Endothelial cell of umbilical vein (primary cell): Measurements from ENCODE around the gene GRB2. TPM values are rescaled to one million over a fixed set of nuclear protein-coding genes. Genes with fewer than 3 reads are reported as not detected.

Source experiments
- BruUV-seq: library from RNA; stranded (reverse); fragments of 400-500 nt; replicated peaks from 2 replicates; lab custom pipeline; 2021; lab: Mats Ljungman, UMichigan
- CTCF ChIA-PET: fragments of 300-600, 350-600 bp; sonication (Branson Sonifier 250); formaldehyde crosslinking; loops from one replicate; lab custom pipeline; 2021; ENCODE audit warnings: antibody characterized with exemption, inconsistent platforms; lab: Charles Lee
- POLR2A ChIA-PET: fragments of 300-600, 350-600 bp; sonication (Branson Sonifier 250); formaldehyde crosslinking; loops from one replicate; lab custom pipeline; 2021; ENCODE audit warnings: antibody characterized with exemption, inconsistent platforms; lab: Charles Lee
- DNase-seq: peaks from one replicate; pipeline ENCODE4 v3.0.0-alpha.2; 2011; ENCODE audit warnings: low read depth, low spot score
- FAIRE-seq: peaks from 2 replicates; lab custom pipeline; 2011; peaks lifted over from hg19 to GRCh38; lab: Jason Lieb, UNC
- H2AFZ ChIP-seq: 2 replicates; pipeline ENCODE4 v1.6.0; 2012; ENCODE audit warnings: low read depth, low read length, control low read depth, inconsistent platforms
- H3K27ac ChIP-seq: 2 replicates; pipeline ENCODE4 v1.5.1; 2011; ENCODE audit warnings: low read depth, mild to moderate bottlenecking, control low read depth, low read length, moderate library complexity; ENCODE audit not compliant: insufficient read depth
- H3K27me3 ChIP-seq, 2 experiments: 2 replicates each; pipeline versions ENCODE4 v1.6.0 to v1.6.1; 2011; ENCODE audit warnings: low read length in 2 of 2, mixed read lengths in 1 of 2; ENCODE audit not compliant: control insufficient read depth in 2 of 2, insufficient read depth in 2 of 2
- H3K36me3 ChIP-seq, 2 experiments: 2 replicates in 1 of 2; 3 replicates in 1 of 2; pipeline ENCODE4 v1.5.1; 2011; ENCODE audit warnings: low read length in 2 of 2, mild to moderate bottlenecking in 1 of 2, moderate library complexity in 1 of 2; ENCODE audit not compliant: control insufficient read depth in 2 of 2, insufficient read depth in 2 of 2; ENCODE audit errors: extremely low read depth in 1 of 2
- H3K4me1 ChIP-seq: 3 replicates; pipeline ENCODE4 v1.5.1; 2011; ENCODE audit warnings: mild to moderate bottlenecking, low read length; ENCODE audit not compliant: control insufficient read depth, insufficient read depth; ENCODE audit errors: extremely low read depth
- H3K4me2 ChIP-seq: 2 replicates; pipeline ENCODE4 v1.6.1; 2011; ENCODE audit warnings: low read length, control low read depth, mixed read lengths; ENCODE audit not compliant: insufficient read depth
- H3K4me3 ChIP-seq, 3 experiments: fragments of 200-600 bp in 1 of 3; sonication (generic), shearing (Covaris generic) in 1 of 3; replicated peaks in 1 of 3; 2 replicates each; pipeline ENCODE4 v1.5.1; 2011 to 2016; ENCODE audit warnings: control low read depth in 3 of 3, low read length in 3 of 3, mild to moderate bottlenecking in 2 of 3, inconsistent platforms in 1 of 3, low read depth in 1 of 3, moderate library complexity in 1 of 3; ENCODE audit not compliant: insufficient read depth in 1 of 3
- H3K79me2 ChIP-seq: 2 replicates; pipeline ENCODE4 v1.6.0; 2012; ENCODE audit warnings: low read length, inconsistent platforms; ENCODE audit not compliant: control insufficient read depth, insufficient read depth
- H3K9ac ChIP-seq: replicated peaks from 2 replicates; pipeline ENCODE3; 2011; ENCODE audit warnings: low read length, control low read depth; ENCODE audit not compliant: insufficient read depth; ENCODE audit errors: extremely low read depth
- H3K9me1 ChIP-seq: replicated peaks from 3 replicates; pipeline ENCODE4 v1.6.0; 2011; ENCODE audit warnings: mild to moderate bottlenecking, low read length; ENCODE audit not compliant: control insufficient read depth, insufficient read depth; ENCODE audit errors: extremely low read depth
- H3K9me3 ChIP-seq: replicated peaks from 2 replicates; pipeline ENCODE4 v1.5.1; 2012; ENCODE audit warnings: low read length, inconsistent platforms; ENCODE audit not compliant: control insufficient read depth, insufficient read depth
- H4K20me1 ChIP-seq: replicated peaks from 2 replicates; pipeline ENCODE3; 2011; ENCODE audit warnings: mild to moderate bottlenecking, low read length; ENCODE audit not compliant: control insufficient read depth, insufficient read depth; ENCODE audit errors: extremely low read depth
- EZH2 ChIP-seq: IDR thresholded peaks from 2 replicates; pipeline ENCODE4 v1.6.1; 2012; ENCODE audit warnings: borderline replicate concordance, low read depth, mild to moderate bottlenecking, moderate library complexity, low read length, inconsistent platforms; ENCODE audit not compliant: severe bottlenecking
- FOS ChIP-seq: IDR thresholded peaks from 2 replicates; pipeline ENCODE4 v1.6.1; 2011; ENCODE audit warnings: mild to moderate bottlenecking, low read length, moderate library complexity, borderline replicate concordance; ENCODE audit not compliant: insufficient read depth
- GATA2 ChIP-seq: IDR thresholded peaks from 2 replicates; pipeline ENCODE4 v1.7.0; 2011; ENCODE audit warnings: low read depth, mild to moderate bottlenecking, moderate library complexity, mixed read lengths, low read length; ENCODE audit not compliant: insufficient read length, insufficient read depth
- JUN ChIP-seq: IDR thresholded peaks from 2 replicates; pipeline ENCODE4 v1.6.1; 2011; ENCODE audit warnings: borderline replicate concordance, low read depth; ENCODE audit not compliant: insufficient read length, insufficient read depth
- MYC ChIP-seq: IDR thresholded peaks from one replicate; pipeline ENCODE4 v1.6.1; 2011; ENCODE audit warnings: mild to moderate bottlenecking, low read depth, low read length
- POLR2A ChIP-seq: IDR thresholded peaks from 2 replicates; pipeline ENCODE4 v1.6.1; 2012; ENCODE audit warnings: low read depth, mild to moderate bottlenecking, control low read depth, low read length
- POLR2AphosphoS5 ChIP-seq: IDR thresholded peaks from 2 replicates; pipeline ENCODE4 v1.6.1; 2012; ENCODE audit warnings: low read depth, mild to moderate bottlenecking, control low read depth, low read length, moderate library complexity; ENCODE audit not compliant: insufficient read depth
- dilution Hi-C: fragments of 300-500 bp; cut with MboI; formaldehyde crosslinking; loops from one replicate; pipeline ENCODE4 v1.15.0; 2019; ENCODE audit warnings: low sequenced_read_pairs; ENCODE audit not compliant: extremely low pct_ligation_motif_present
- intact Hi-C: fragments of 100-400 bp; cut with micrococcal nuclease; formaldehyde crosslinking; loops from one replicate; pipeline ENCODE4 v1.10.0; 2022
- polyA plus RNA-seq, 4 experiments: library from polyadenylated mRNA; depleted of rRNA in 3 of 4; stranded (reverse) in 3 of 4; unstranded in 1 of 4; fragments of >200 nt; gene quantifications; 2 replicates each; pipeline versions ENCODE4 v1.2.1 to v1.2.3, GENCODE V29; 2011 to 2012; ENCODE audit warnings: missing spikeins in 1 of 4
- total RNA-seq: library from RNA; stranded (reverse); gene quantifications from 2 replicates; pipeline ENCODE4 v1.2.3, GENCODE V29; 2021
- TF ChIP-seq, protein P1 (sequence below): IDR thresholded peaks from 2 replicates; pipeline ENCODE4 v1.6.1; 2011; ENCODE audit not compliant: insufficient read depth, insufficient read length
- TF ChIP-seq, protein P2 (sequence below), 2 donors: IDR thresholded peaks; 1 replicate in 1 of 2; 2 replicates in 1 of 2; pipeline ENCODE4 v1.5.1; 2011; ENCODE audit warnings: low read length in 2 of 2, mild to moderate bottlenecking in 2 of 2, moderate library complexity in 2 of 2, control low read depth in 1 of 2, inconsistent platforms in 1 of 2, low read depth in 1 of 2; ENCODE audit not compliant: insufficient read depth in 1 of 2; ENCODE audit errors: extremely low read depth in 1 of 2

The GRB2 gene
- total and polyA plus RNA-seq, 2 donors (not counting 3 experiments of a cell fraction or from before 2014, with no cell fraction given) = 51.5 to 93.9 TPM

DNA sequence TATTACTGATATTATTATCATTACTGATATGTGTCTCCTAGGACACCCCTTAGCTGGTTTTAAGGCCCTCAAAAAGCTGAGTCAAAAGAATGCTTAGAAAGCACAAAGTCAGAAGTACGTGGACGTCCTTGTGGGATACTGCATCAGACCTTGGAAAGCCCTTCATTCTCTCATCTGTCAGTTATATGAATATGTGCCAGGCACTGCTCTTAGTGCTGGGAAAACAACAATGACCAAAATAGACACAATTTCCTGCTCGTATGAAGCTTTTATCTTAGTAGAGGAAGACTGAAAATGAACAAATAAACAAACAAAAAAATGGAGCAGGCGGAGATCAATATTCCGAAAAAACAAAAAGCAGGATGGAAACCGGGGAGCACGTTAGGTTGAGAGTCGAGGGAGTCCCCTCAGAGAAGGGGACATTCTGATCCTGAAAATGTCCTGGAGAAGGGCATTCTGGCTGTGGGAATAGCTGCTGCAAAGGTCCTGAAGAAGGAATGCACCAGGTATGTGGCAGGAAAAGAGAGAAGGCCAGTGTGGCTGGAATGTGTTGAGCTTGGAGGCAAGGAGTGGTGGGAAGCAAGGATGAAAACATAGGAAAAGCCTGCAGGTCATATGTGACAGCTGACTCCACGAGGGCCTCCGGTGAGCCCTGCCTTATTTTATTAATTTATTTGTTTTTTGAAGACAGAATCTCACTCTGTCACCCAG is 35.4 kb upstream of the GRB2 start:
- dilution Hi-C loops = no loop called here
- no peaks in the 10 kb centered on the region for H3K9me1 ChIP-seq
- no peak overlapping the region for H3K4me3 ChIP-seq
- H3K36me3 ChIP-seq = no peaks in the 10 kb centered on the region
- H4K20me1 ChIP-seq = no peaks in the 10 kb centered on the region
- H3K9ac ChIP-seq = no peak overlapping the region
- H3K4me1 ChIP-seq = peaks cover 9% of the 10 kb centered on the region
- H2AFZ ChIP-seq = no peak overlapping the region
- no peak overlapping the region for H3K27ac ChIP-seq
- no peaks in the 10 kb centered on the region for H3K9me3 ChIP-seq
- ChIA-PET CTCF (interaction anchor here (0.7 to 1.2 kb wide), 3 partner anchors 11 to 327 kb away, joined by 3 to 8 read pairs (median 3); partner anchors contain the start of gene SLC25A19), POLR2A (no interaction called here)
- peaks cover 0 to 1% of the 10 kb centered on the region in 2 experiments for H3K27me3 ChIP-seq
- no peak overlapping the region for H3K4me2 ChIP-seq
- TF ChIP-seq FOS = no peak
- no peak for TF ChIP-seq POLR2A
- TF ChIP-seq JUN = no peak
- TF ChIP-seq, protein P1, sequence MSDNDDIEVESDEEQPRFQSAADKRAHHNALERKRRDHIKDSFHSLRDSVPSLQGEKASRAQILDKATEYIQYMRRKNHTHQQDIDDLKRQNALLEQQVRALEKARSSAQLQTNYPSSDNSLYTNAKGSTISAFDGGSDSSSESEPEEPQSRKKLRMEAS = no peak
- TF ChIP-seq MYC = no peak
- TF ChIP-seq EZH2 = no peak
- no peak for TF ChIP-seq GATA2
- TF ChIP-seq POLR2AphosphoS5 = no peak
- TF ChIP-seq, protein P2, sequence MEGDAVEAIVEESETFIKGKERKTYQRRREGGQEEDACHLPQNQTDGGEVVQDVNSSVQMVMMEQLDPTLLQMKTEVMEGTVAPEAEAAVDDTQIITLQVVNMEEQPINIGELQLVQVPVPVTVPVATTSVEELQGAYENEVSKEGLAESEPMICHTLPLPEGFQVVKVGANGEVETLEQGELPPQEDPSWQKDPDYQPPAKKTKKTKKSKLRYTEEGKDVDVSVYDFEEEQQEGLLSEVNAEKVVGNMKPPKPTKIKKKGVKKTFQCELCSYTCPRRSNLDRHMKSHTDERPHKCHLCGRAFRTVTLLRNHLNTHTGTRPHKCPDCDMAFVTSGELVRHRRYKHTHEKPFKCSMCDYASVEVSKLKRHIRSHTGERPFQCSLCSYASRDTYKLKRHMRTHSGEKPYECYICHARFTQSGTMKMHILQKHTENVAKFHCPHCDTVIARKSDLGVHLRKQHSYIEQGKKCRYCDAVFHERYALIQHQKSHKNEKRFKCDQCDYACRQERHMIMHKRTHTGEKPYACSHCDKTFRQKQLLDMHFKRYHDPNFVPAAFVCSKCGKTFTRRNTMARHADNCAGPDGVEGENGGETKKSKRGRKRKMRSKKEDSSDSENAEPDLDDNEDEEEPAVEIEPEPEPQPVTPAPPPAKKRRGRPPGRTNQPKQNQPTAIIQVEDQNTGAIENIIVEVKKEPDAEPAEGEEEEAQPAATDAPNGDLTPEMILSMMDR (IDR thresholded peaks at IDR 0.05; ENCODE audit: extremely low read depth in 1 of 2, insufficient read depth in 1 of 2, low read depth in 1 of 2, low read length in 2 of 2) = no peak
- no peaks in the 10 kb centered on the region for H3K79me2 ChIP-seq
- FAIRE-seq = no peak
- no TSS peak for BruUV-seq
- DNase-seq = peak; percentile 37
- intact Hi-C loops = no loop called here
